GM12873 (cell line): ENCODE measurements around the gene WNK3.

Experiments used
- TF ChIP-seq, protein P1 (sequence below): IDR thresholded peaks from 2 replicates; pipeline ENCODE4 v1.5.1; 2012; ENCODE audit warnings: low read depth, mild to moderate bottlenecking, moderate library complexity, low read length, control low read depth; ENCODE audit not compliant: insufficient read depth; ENCODE audit errors: missing control alignments

The WNK3 gene

GRCh38 chrX:54325077-54325476 lies 32.8 kb downstream of the WNK3 start:
- TF ChIP-seq, protein P1, sequence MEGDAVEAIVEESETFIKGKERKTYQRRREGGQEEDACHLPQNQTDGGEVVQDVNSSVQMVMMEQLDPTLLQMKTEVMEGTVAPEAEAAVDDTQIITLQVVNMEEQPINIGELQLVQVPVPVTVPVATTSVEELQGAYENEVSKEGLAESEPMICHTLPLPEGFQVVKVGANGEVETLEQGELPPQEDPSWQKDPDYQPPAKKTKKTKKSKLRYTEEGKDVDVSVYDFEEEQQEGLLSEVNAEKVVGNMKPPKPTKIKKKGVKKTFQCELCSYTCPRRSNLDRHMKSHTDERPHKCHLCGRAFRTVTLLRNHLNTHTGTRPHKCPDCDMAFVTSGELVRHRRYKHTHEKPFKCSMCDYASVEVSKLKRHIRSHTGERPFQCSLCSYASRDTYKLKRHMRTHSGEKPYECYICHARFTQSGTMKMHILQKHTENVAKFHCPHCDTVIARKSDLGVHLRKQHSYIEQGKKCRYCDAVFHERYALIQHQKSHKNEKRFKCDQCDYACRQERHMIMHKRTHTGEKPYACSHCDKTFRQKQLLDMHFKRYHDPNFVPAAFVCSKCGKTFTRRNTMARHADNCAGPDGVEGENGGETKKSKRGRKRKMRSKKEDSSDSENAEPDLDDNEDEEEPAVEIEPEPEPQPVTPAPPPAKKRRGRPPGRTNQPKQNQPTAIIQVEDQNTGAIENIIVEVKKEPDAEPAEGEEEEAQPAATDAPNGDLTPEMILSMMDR, result no peak

GRCh38 chrX:54320067-54320466 lies 37.8 kb downstream of the WNK3 start:
- TF ChIP-seq, protein P1, result no peak

DNA sequence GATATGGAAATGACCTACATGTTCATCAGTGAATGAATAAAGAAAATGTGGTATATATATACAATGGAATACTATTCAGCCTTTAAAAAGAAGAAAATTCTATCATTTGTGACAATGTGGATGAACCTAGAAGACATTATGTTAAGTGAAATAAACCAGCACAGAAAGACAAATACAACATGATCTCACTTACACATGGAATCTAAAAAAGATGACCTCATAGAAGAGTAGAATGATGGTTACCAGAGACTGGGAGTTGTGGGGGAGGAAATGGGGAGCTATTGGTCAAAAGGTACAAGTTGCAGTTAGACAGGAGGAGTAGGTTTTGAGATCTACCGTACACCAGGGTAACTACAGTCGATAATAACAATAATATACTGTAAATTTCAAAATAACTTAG lies 51.5 kb downstream of the WNK3 start:
- TF ChIP-seq, protein P1, result no peak

DNA sequence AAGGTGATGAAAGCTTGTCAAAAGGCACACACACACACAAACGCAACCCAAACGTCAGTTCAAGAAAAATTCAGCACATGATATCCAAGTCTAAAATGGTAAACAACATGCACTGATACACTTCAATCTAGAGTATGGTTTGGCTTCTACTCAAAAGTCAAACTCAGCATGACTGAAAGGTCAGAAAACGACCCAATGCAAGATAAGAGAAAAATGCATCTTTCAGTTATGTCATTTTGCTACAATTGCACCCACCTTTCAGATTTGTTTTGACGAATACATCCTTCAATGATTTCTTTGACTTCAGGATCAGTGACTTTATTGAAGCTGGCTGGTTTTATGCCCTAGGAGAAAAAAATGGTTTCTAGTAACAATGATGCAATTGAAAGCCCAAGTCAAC lies 56.3 kb downstream of the WNK3 start:
- TF ChIP-seq, protein P1, result no peak

DNA sequence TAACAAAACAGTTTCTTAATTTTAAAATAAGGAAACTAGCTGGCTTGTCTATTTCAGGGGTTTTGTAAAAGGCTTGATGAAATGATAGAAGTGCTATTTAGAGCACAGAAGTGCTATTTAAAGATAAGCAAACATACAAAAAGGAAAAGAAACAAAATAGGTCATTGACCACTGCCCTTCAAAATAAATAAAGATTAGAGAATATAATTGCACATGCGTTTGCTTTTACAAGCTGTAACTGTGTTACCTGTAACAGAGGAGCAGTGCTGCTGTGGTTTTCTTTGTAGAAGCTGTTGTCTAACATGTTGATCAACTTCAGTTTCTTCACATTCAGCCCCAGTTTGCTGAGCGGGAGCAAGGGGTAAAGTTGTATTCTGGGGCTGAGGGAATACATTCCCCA lies 63.5 kb downstream of the WNK3 start:
- TF ChIP-seq, protein P1, result no peak

DNA sequence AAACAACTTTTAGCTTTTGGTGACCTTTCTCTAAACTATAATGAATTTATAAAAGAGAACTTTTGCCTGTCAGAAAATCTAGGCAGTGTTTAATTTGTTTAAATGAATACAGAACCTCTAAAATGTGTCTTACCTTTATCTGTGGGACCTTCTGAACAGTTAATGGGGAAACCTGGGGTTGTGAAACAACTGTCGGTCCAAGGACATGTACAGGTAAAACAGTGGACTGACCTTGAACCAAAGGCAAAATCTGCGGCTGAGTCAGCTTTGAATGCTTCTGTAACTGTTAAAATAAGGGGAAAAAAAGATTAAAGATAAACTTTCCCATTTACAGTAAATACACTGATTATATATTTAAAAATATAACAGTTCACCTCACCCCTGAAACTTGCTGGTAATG lies 65.1 kb downstream of the WNK3 start:
- TF ChIP-seq, protein P1, result no peak

GRCh38 chrX:54291758-54292157 lies 66.1 kb downstream of the WNK3 start:
- TF ChIP-seq, protein P1, result no peak

DNA sequence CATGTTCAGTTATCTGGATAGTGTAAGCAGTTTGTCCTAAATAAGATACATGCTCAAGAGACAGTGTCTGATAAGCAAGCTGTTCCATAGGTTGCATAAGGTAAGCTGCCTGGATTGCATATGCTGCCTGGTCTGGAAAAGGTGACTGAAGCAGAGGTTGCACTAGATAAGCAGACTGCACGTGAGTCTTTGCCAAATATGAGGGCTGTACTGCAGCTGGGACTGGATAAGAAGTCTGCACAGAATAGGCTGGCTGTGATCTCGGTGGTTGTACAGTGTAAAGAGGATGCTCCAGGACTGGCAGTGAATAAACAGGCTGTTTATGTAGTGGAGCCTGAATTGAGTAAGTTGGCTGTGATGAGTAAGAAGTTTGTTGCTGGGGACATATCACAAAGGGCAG lies 68.9 kb downstream of the WNK3 start:
- TF ChIP-seq, protein P1, result no peak
